AG10803 (cell line): Measurements from ENCODE around the gene UBAP2L.
"Not testable (repeated sequence)": the region's sequence is repeated elsewhere in the genome, so short reads cannot be mapped to it uniquely, and the experiment has no call there.

Experiments
- DNase-seq: peaks from one replicate; pipeline ENCODE4 v3.0.0; 2010; ENCODE audit warnings: low read depth
- H3K4me3 ChIP-seq: 2 replicates; pipeline ENCODE4 v1.5.1; 2011; ENCODE audit warnings: mild to moderate bottlenecking, low read length, control low read depth
- TF ChIP-seq, protein P1 (sequence below): conservative IDR thresholded peaks from 2 replicates; pipeline ENCODE4 v1.5.1; 2011; ENCODE audit warnings: mild to moderate bottlenecking, low read length, control low read depth, inconsistent platforms

The UBAP2L gene

GRCh38 chr1:154186852-154187501 is 33.8 kb upstream of the UBAP2L start:
- TF ChIP-seq, protein P1, sequence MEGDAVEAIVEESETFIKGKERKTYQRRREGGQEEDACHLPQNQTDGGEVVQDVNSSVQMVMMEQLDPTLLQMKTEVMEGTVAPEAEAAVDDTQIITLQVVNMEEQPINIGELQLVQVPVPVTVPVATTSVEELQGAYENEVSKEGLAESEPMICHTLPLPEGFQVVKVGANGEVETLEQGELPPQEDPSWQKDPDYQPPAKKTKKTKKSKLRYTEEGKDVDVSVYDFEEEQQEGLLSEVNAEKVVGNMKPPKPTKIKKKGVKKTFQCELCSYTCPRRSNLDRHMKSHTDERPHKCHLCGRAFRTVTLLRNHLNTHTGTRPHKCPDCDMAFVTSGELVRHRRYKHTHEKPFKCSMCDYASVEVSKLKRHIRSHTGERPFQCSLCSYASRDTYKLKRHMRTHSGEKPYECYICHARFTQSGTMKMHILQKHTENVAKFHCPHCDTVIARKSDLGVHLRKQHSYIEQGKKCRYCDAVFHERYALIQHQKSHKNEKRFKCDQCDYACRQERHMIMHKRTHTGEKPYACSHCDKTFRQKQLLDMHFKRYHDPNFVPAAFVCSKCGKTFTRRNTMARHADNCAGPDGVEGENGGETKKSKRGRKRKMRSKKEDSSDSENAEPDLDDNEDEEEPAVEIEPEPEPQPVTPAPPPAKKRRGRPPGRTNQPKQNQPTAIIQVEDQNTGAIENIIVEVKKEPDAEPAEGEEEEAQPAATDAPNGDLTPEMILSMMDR: no peak
- no peak overlapping the region for H3K4me3 ChIP-seq
- DNase-seq: no peak

- no peak overlapping the region for H3K4me3 ChIP-seq
- DNase-seq: peak; percentile 14
- TF ChIP-seq, protein P1: no peak
Measured at GRCh38 chr1:154190550-154190949, 30.2 kb upstream of the UBAP2L start.

GRCh38 chr1:154191990-154192461 is 28.7 kb upstream of the UBAP2L start, which contains the start of gene TPM3:
TPM3 (minus strand) TSS chr1:154192100; CDS start chr1:154192018, 82 bp downstream.
- TF ChIP-seq, protein P1: no peak
- H3K4me3 ChIP-seq: no peak within 1 kb of the TSS
- DNase-seq: no peak

DNA sequence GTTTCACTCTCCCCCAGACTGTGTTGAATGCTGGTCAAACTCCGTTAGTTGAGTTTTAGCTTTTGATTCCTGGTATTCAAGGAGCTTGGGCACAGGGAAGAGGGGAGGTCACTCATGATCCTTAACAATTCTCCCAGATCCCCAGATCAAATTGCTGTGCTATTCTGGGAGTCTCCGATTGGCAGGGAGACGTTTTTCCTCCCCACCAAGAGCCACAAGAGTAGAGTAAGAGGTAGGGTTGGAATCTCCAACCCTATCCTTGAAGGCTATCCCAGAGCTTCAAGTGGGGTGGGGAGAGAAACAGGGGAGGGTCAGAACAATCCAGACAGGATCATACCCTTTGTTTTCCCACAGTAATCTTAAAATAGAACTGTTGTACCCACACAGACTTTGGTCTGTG is 28.3 kb upstream of the UBAP2L start:
- H3K4me3 ChIP-seq: no peak overlapping the region
- no peak for DNase-seq
- TF ChIP-seq, protein P1: no peak

DNA sequence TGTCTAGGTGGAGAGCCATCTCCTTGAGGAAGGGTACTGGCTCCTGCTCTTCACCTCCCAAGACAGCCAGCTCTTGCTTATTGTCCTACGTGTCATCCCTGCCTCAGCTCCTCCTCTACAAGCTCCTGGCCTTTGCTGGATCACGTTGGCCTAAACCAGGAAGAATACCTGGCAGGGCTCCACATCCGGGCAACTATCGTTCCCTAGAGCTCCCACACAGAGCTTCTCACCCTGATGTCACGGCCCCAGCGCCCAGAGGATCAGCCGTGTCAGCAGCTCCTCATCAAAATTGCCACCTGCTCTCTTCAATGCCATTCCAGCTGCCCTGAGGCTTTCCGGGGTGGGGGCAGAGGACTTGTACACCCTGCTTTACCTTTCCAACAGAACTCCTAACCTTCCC is 26.9 kb upstream of the UBAP2L start:
- TF ChIP-seq, protein P1: no peak
- no peak overlapping the region for H3K4me3 ChIP-seq
- DNase-seq: peak; percentile 35

GRCh38 chr1:154198756-154199562 is 21.8 kb upstream of the UBAP2L start:
- TF ChIP-seq, protein P1: peak; percentile 65
- peak overlapping the region; percentile 32 for H3K4me3 ChIP-seq
- DNase-seq: peak; percentile 59

DNA sequence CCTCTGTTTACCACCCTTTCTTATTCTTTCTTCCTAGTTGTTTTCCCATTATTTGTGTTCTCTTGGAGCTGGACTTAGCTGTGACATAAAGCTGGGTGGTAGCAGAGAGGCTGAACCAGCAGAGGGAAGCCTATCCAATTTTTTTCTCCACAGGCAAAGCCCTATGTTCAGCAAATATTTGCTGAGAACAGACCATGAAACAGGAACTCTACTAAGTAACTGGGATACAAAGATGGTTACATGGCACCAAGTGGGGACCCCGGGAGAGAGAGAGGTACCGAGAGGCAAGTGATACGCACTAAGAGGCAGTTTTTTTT is 21.2 kb upstream of the UBAP2L start:
- no peak overlapping the region for H3K4me3 ChIP-seq
- DNase-seq: no peak
- TF ChIP-seq, protein P1: 0 out of 2 replicates have a peak, but pooled peaks have one; percentile 12

DNA sequence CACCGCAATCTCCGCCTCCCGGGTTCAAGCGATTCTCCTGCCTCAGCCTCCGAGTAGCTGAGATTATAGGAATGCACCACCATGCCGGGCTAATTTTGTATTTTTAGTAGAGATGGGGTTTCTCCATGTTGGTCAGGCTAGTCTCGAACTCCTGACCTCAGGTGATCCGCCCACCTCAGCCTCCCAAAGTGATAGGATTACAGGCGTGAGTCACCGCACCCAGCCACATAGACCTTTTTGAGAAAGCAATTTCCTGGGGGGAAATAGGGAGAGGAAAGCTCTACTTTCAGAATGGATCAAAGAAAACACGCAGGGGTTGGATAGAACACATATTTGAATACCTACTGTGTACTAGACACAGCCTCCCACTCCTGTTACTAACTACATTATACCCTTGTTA is 15.0 kb upstream of the UBAP2L start:
- DNase-seq, H3K4me3 ChIP-seq: not testable (repeated sequence)
